Measurements from ENCODE around the gene METTL5. TPM values are rescaled to one million over a fixed set of nuclear protein-coding genes. Genes with fewer than 3 reads are reported as not detected.
"Not testable (repeated sequence)": the region's sequence is repeated elsewhere in the genome, so short reads cannot be mapped to it uniquely, and the experiment has no call there.

METTL5 gene
- total RNA-seq, 4 donors from 2014 or later = 49.8 to 77.3 (median 57.4) TPM

GRCh38 chr2:169827272-169828140 lies 2.8 kb upstream of the METTL5 start, which contains the start of gene UBR3:
Gene UBR3, plus strand, starts transcription at chr2:169827454. Its CDS starts 54 bp downstream, at chr2:169827508.
- Histone ChIP-seq H3K36me3 (no peaks in the 10 kb centered on the region), H3K9me3 (no peaks in the 10 kb centered on the region), H3K4me1 (peaks cover 35 to 48% of the 10 kb centered on the region in 2 donors), H3K27me3 (no peaks in the 10 kb centered on the region), H3K4me3 (replicated peaks in 1 of 3) (peak within 1 kb of the TSS; percentile 77 to 97 (median 79)), H3K27ac (peak within 1 kb of the TSS; percentile 62 to 77 (median 77))
- peak; percentile 95 for DNase-seq
- TF ChIP-seq POLR2A (IDR thresholded peaks at IDR 0.05) = peak; percentile 74 to 94
- TF ChIP-seq CTCF (IDR thresholded peaks at IDR 0.05) = peak in 2 of 6 experiments; percentile 14 to 24
- intact Hi-C loops (cut with DNase I) = loop anchor here (5.0 kb wide), 1 partner anchor 100 kb away; no protein-coding TSS in a partner anchor
- 0% methylated on average over 22 to 24 of the region's 104 CpGs for WGBS, 2 donors

DNA sequence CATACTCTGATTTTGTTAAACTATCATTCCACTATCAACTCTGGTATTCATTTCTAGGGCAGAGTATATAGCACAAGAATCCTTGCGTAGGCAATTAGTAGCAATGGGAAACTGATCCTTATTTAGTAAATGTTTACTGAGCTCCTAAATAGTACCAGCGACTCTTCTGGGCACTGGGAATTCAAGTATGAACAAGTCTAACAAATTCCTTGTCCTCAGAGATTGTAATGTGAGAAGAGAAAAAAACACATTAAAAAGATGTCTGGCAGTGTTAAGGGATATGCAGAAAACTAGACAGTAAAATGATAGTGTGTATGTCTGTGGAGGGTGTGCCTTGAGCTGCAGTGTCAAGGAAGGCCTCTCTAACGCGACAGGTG lies 721 bp downstream of the METTL5 start:
- TF ChIP-seq POLR2A (IDR thresholded peaks at IDR 0.05) = no peak
- TF ChIP-seq CTCF (IDR thresholded peaks at IDR 0.05) = no peak

GRCh38 chr2:169822785-169823392 lies 1.8 kb downstream of the METTL5 start:
- no peak for DNase-seq
- no peaks in the 10 kb centered on the region for H3K9me3 ChIP-seq
- WGBS, 2 donors = 94 to 99% methylated on average over 4 of the region's 4 CpGs
- H3K27me3 ChIP-seq = no peaks in the 10 kb centered on the region
- intact Hi-C loops (cut with DNase I) = no loop called here
- H3K4me1 ChIP-seq = peaks cover 20 to 29% of the 10 kb centered on the region in 2 donors
- peak overlapping the region in 1 of 3 donors; percentile 89 for H3K27ac ChIP-seq
- no peak for TF ChIP-seq POLR2A (IDR thresholded peaks at IDR 0.05)
- no peak for TF ChIP-seq CTCF (IDR thresholded peaks at IDR 0.05)
- no peak overlapping the region for H3K4me3 ChIP-seq (replicated peaks in 1 of 3)
- H3K36me3 ChIP-seq = peaks cover 0 to 5% of the 10 kb centered on the region in 2 donors

More for the DNA sequence above, 721 bp downstream of the METTL5 start:
- WGBS, 2 donors = 23 to 29% methylated on average over 4 of the region's 4 CpGs
- Histone ChIP-seq H3K27me3 (no peaks in the 10 kb centered on the region), H3K27ac (peak overlapping the region in 2 of 3 donors; percentile 59 to 89), H3K36me3 (peaks cover 0 to 5% of the 10 kb centered on the region in 2 donors), H3K4me3 (replicated peaks in 1 of 3) (peak overlapping the region in 2 of 3 donors; percentile 53 to 55), H3K4me1 (peaks cover 24 to 29% of the 10 kb centered on the region in 2 donors), H3K9me3 (no peaks in the 10 kb centered on the region)
- intact Hi-C loops (cut with DNase I) = no loop called here
- no peak for DNase-seq

- H3K36me3 ChIP-seq = peaks cover 0 to 5% of the 10 kb centered on the region in 2 donors
- H3K4me1 ChIP-seq = peaks cover 20 to 29% of the 10 kb centered on the region in 2 donors
- WGBS, 2 donors = 71 to 79% methylated on average over 3 of the region's 3 CpGs
- TF ChIP-seq CTCF (IDR thresholded peaks at IDR 0.05) (no peak), POLR2A (IDR thresholded peaks at IDR 0.05) (no peak)
- no peaks in the 10 kb centered on the region for H3K9me3 ChIP-seq
- no peak overlapping the region for H3K27ac ChIP-seq
- DNase-seq = no peak
- H3K27me3 ChIP-seq = no peaks in the 10 kb centered on the region
- intact Hi-C loops (cut with DNase I) = no loop called here
- H3K4me3 ChIP-seq (replicated peaks in 1 of 3) = no peak overlapping the region
Measured at GRCh38 chr2:169822036-169822435, 2.7 kb downstream of the METTL5 start.

DNA sequence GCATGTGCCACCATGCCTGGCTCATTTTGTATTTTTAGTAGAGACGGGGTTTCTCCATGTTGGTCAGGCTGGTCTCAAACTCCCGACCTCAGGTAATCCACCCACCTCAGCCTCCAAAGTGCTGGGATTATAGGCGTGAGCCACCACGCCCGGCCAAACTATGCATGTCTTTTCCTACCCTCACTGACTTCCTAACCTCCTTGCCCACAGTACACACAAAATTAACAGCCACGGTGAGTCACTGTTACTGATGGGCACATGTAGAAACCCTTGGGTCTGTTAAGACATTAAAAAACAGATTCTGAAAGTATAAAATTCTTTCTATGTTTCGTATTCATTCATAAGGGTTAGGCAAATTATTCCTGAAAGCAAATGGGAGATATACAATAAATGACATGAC lies 4.6 kb downstream of the METTL5 start:
- H3K27ac ChIP-seq; H3K4me3 ChIP-seq (replicated peaks in 1 of 3); H3K36me3 ChIP-seq; H3K9me3 ChIP-seq; H3K27me3 ChIP-seq; DNase-seq; intact Hi-C loops (cut with DNase I): not testable (repeated sequence)
- 90% methylated on average over 7 of the region's 7 CpGs for WGBS, 2 donors
- peaks cover 20 to 24% of the 10 kb centered on the region in 2 donors for H3K4me1 ChIP-seq
